SIG-M5 (cell line): ENCODE measurements around the gene GNPNAT1.

Experiments
- DNase-seq: peaks from one replicate; lab custom pipeline; 2025; lab: John Stamatoyannopoulos, UW

Gene GNPNAT1

GRCh38 chr14:52791223-52792096, at the start of gene GNPNAT1:
GNPNAT1 (minus strand) TSS chr14:52791607; CDS start chr14:52784650, 6,957 bp downstream.
- DNase-seq, result peak; percentile 20

- DNase-seq, result no peak
These were observed 49.5 kb upstream of the GNPNAT1 start for GRCh38 chr14:52840877-52841276.

DNA sequence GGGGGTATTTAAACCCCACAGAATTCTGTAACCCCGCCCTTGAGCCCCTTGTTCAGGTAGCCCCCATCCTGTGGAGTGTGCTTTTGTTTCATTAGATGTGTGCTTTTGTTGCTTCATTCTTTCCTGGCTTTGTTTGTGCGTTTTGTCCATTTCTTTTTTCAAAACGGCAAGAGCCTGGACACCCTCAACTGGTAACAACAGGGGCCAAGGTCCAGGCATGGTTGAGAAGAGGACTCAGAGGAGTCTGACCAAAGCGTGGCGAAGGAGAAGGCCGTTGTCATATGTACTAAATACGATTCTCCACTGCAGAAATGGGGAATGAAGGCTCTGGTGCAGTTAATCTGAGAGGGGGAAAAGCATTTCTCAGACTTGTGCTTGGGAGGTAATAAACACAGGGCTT, 46.0 kb upstream of the GNPNAT1 start:
- DNase-seq, result no peak

GRCh38 chr14:52836063-52836462, 44.7 kb upstream of the GNPNAT1 start:
- no peak for DNase-seq

- no peak for DNase-seq
These were observed 43.9 kb upstream of the GNPNAT1 start for GRCh38 chr14:52835122-52835903.

- no peak for DNase-seq
These were observed 43.0 kb upstream of the GNPNAT1 start for GRCh38 chr14:52834440-52834842.

DNA sequence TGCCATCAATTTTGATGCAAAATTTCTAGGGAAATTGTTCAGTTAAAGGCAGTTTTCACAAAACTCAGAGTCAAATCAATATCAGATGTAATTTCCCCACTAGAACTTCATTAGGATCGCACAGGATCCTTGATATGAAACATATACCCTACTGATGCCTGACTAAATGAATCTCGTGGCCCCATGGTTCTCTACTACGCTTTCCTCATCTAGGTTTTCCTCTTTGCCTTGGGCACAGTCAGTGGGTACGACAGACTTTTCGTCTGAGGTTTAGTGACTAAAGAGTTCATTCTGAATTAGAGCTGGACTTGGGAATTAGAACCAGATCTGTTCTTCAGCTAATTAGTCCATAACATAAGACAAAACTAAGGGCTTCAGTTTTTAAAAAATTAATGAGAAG, 42.5 kb upstream of the GNPNAT1 start:
- DNase-seq, result no peak

GRCh38 chr14:52829527-52830185, 38.2 kb upstream of the GNPNAT1 start:
- DNase-seq, result no peak

GRCh38 chr14:52827426-52827825, 36.0 kb upstream of the GNPNAT1 start:
- DNase-seq, result no peak

DNA sequence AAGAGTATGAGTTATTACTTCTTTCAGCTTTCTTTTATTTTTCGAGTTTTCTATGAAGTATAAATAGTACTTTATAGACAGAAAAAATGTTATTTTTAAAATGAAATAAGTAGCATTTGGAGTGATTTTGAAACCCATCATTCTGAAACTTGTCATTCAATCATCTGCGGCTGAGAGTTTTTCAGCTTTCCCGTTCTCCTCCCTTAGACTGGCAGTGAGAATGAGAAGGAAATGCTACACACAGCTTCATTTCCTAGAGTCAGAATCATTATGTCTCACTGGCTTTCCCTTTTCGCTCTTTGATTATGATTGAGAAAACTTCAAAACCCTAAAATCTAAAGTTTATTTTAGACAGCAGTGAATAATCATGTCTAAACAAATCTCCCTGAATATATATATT, 33.7 kb upstream of the GNPNAT1 start:
- no peak for DNase-seq

DNA sequence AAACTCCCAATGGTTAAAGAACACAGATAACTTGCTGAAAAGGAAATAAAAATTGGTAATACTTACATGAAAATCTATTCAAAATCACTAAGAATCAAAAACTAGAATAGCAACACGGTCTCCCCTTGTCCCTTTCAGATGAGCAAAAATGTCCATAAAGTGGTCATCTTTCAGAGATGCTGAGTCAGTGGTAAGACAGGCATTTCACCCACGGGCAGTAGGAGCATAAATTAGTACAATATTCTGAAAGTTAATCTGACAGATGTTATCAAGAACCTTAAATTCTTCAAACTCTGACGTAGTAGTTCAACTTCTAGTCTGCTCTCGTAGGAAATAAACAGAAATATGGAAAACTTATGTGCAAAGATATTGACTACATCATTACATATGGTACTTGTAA, 33.1 kb upstream of the GNPNAT1 start:
- no peak for DNase-seq

DNA sequence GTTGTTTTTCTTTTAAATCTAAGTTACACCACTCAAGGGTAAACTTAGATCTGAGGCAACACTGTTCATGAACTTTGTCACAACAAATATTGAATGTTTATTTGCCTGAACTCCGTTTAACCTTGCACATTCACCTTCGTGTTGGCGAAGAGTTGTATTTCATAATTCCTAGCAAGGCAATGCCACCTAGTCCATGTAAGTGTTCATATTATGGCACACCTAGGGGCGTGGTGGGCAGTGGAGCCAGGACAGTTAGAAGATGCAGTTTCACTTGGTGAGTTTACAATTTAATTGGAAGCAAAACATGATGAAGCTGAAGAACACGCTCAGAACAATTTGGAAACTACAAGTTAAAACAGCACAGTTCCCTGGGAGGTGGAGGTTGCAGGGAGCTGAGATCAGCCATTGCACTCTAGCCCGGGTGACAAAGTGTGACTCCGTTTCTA, 30.4 kb upstream of the GNPNAT1 start:
- no peak for DNase-seq

DNA sequence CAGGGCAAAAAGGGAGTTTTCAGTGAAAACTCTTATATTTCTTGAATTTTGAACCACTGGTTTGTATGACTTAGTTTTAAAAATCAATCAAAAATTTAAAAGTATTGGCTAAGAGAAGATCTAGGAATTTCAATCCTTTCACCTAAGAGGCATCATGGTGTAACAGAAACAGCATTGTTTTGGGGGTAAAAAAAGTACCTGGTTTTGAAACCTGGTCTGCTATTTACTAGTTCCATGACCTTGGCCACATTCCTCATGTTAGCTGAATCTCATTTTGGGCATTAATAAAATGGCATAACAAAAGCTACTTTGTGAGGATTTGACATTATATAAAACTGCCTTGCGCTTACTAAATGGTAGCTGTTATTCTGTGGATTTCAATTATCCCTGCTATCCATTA, 16.7 kb upstream of the GNPNAT1 start:
- no peak for DNase-seq

DNA sequence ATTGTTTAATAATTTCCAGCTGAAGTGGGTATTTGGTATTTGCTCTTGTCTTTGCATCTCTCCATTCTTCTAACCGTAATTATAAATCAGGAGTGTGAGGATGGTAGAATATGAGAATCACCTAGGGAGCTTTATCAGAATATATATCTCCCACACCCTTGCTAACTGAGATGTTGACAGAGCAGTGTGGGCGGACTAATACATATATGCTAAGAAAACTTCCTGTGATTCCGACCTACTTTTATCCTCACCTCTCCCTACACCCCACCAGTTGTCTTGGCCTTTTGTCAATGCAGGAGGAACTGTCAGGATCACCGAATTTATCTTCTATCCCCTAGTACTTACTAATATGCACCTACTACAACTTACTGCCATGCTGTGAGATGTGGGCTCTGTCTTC, 14.7 kb upstream of the GNPNAT1 start:
- DNase-seq, result no peak

- no peak for DNase-seq
These were observed 11.2 kb upstream of the GNPNAT1 start for GRCh38 chr14:52802597-52802996.

DNA sequence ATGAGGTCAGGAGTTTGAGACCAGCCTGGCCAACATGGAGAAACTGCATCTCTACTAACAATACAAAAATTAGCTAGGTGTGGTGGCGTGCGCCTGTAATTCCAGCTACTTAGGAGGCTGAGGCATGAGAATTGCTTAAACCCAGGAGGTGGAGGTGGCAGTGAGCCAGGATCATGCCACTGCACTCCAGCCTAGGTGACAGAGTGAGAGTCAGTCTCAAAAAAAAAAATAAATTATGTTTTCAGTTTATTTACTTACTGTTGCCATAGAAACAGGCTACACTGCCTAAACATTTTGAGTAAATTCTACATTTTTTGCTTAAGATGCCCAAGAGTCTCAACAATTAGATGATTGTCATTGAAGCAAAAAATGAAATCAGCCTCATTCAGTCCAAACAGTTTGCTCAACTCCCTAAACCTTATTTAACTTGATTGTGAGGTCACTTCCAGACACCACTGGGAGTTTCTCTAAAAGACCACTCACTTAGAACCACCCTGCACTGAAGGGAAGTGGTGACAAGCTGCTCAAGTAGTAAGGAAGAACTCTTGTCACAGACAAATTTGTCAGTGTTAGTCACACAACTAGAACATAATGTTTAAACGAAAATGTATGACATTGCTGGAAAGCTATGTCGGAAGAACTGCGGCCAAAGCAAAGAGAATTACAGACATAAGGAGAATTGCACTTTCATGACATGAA, 9.8 kb upstream of the GNPNAT1 start:
- no peak for DNase-seq

DNA sequence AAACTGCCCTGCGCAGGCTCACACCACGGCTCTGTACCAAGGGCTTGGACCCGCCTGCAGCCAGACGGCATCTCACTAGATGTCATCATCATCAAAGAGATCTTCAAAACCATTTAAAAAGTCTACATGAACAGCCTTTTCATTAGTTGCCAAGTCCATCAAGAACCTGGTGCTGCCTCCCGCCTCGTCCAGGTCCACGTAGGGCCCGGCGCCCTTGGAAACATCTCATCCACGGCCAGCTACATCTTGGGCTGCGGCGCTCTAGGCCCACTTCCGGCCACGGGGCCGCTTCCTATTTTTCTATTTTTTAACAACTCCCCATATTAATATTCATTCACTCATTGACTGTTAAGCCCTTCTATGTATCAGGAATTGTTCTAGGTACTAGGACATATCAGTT, 7.4 kb upstream of the GNPNAT1 start:
- DNase-seq, result no peak

DNA sequence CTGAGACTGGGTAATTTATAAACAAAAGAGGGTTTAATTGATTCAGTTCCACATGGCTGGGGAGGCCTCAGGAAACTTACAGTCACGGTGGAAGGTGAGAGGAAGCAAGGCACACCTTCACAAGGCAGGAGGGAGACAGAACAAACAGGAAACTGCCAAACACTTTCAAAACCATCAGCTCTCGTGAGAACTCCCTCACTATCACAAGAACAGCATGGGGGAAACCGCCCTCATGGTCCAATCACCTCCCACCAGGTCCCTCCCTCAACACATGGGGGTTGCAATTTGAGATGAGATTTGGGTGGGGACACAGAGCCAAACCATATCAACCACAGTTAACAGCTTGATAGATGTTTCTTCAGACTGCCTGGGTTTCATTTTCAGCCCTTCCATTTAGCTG, 6.2 kb upstream of the GNPNAT1 start:
- DNase-seq, result no peak

GRCh38 chr14:52793061-52793460, 1.7 kb upstream of the GNPNAT1 start:
- no peak for DNase-seq

- DNase-seq, result no peak
These were observed 649 bp upstream of the GNPNAT1 start for GRCh38 chr14:52792097-52792415.

DNA sequence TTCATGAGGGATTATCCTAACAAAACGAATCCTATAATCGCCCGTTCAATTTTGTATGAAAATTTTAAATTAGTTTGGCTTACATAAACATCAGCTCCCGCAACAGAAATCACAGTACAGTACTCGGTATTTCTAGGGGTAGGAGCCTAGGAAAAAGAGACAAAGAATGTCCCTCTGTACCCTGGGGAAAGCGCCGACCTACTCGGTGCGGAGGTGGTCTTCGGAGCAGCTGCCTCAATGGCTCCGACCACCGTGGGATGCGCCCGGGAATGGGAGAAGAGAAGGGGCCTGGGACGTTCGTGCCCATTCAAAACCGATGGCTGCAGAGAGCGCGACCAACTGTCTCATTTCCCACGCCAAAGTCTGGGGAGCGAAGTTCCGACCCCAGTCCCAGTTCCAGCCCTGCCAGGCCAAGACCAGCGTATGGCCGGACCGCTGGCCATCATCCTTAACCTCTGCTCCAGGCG, 618 bp downstream of the GNPNAT1 start:
- DNase-seq, result no peak
